Progenitor cell of endocrine pancreas (in vitro differentiated cells): ENCODE measurements around the gene GRXCR2. TPM values are rescaled to one million over a fixed set of nuclear protein-coding genes. Genes with fewer than 3 reads are reported as not detected.
"Not testable (repeated sequence)": the region's sequence is repeated elsewhere in the genome, so short reads cannot be mapped to it uniquely, and the experiment has no call there.

ENCODE experiments used
- DNase-seq: peaks from one replicate; pipeline ENCODE4 v3.0.0; 2021; ENCODE audit warnings: low spot score; ENCODE audit not compliant: unreplicated experiment
- H3K27ac Mint-ChIP-seq: 2 replicates; pipeline ENCODE4 v1.8.0; 2021; ENCODE audit warnings: mild to moderate bottlenecking, moderate library complexity, mixed read lengths
- H3K27me3 Mint-ChIP-seq: 2 replicates; pipeline ENCODE4 v1.8.0; 2021; ENCODE audit warnings: mixed read lengths
- H3K36me3 Mint-ChIP-seq: 2 replicates; pipeline ENCODE4 v1.8.0; 2022; ENCODE audit warnings: mixed read lengths; ENCODE audit not compliant: insufficient read depth
- H3K4me1 Mint-ChIP-seq: 2 replicates; pipeline ENCODE4 v1.8.0; 2021; ENCODE audit warnings: low read depth, mixed read lengths
- H3K4me3 Mint-ChIP-seq: 2 replicates; pipeline ENCODE4 v1.8.0; 2021; ENCODE audit warnings: low read depth, mild to moderate bottlenecking, moderate library complexity, mixed read lengths
- H3K9me3 Mint-ChIP-seq: 2 replicates; pipeline ENCODE4 v1.8.0; 2021; ENCODE audit warnings: low read depth, mixed read lengths
- total RNA-seq: library from RNA; stranded (reverse); gene quantifications from 2 replicates; pipeline ENCODE4 v1.2.1, GENCODE V29; 2021
- TF ChIP-seq, protein P1 (sequence below): fragments of 200-600 bp; sonication (generic); IDR thresholded peaks from one replicate; pipeline ENCODE4 v1.5.0; 2021; ENCODE audit warnings: antibody characterized with exemption, mild to moderate bottlenecking; ENCODE audit not compliant: unreplicated experiment

GRXCR2 gene
- total RNA-seq, 1 donor from 2014 or later, result not detected

- Mint-ChIP-seq H3K9me3 (peaks cover 12% of the 10 kb centered on the region), H3K27me3 (peaks cover 58% of the 10 kb centered on the region), H3K27ac (no peak overlapping the region), H3K4me3 (no peak overlapping the region), H3K4me1 (peaks cover 3% of the 10 kb centered on the region), H3K36me3 (peaks cover 1% of the 10 kb centered on the region)
- TF ChIP-seq, protein P1, sequence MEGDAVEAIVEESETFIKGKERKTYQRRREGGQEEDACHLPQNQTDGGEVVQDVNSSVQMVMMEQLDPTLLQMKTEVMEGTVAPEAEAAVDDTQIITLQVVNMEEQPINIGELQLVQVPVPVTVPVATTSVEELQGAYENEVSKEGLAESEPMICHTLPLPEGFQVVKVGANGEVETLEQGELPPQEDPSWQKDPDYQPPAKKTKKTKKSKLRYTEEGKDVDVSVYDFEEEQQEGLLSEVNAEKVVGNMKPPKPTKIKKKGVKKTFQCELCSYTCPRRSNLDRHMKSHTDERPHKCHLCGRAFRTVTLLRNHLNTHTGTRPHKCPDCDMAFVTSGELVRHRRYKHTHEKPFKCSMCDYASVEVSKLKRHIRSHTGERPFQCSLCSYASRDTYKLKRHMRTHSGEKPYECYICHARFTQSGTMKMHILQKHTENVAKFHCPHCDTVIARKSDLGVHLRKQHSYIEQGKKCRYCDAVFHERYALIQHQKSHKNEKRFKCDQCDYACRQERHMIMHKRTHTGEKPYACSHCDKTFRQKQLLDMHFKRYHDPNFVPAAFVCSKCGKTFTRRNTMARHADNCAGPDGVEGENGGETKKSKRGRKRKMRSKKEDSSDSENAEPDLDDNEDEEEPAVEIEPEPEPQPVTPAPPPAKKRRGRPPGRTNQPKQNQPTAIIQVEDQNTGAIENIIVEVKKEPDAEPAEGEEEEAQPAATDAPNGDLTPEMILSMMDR, result no peak
- no peak for DNase-seq
Observed at GRCh38 chr5:145903867-145904266, 31.1 kb upstream of the GRXCR2 start.

GRCh38 chr5:145903113-145903512 is 30.3 kb upstream of the GRXCR2 start:
- Mint-ChIP-seq H3K36me3 (peaks cover 1% of the 10 kb centered on the region), H3K4me3 (no peak overlapping the region), H3K27ac (no peak overlapping the region), H3K27me3 (peaks cover 50% of the 10 kb centered on the region), H3K4me1 (peaks cover 3% of the 10 kb centered on the region), H3K9me3 (peaks cover 16% of the 10 kb centered on the region)
- TF ChIP-seq, protein P1, result peak; percentile 38
- DNase-seq, result no peak

GRCh38 chr5:145902421-145902820 is 29.6 kb upstream of the GRXCR2 start:
- Mint-ChIP-seq H3K4me1 (peaks cover 3% of the 10 kb centered on the region), H3K9me3 (peaks cover 20% of the 10 kb centered on the region), H3K27me3 (peaks cover 44% of the 10 kb centered on the region), H3K36me3 (peaks cover 1% of the 10 kb centered on the region), H3K27ac (no peak overlapping the region), H3K4me3 (no peak overlapping the region)
- TF ChIP-seq, protein P1, result no peak
- DNase-seq, result no peak

- H3K36me3 Mint-ChIP-seq, result peaks cover 4% of the 10 kb centered on the region
- no peak overlapping the region for H3K27ac Mint-ChIP-seq
- peaks cover 11% of the 10 kb centered on the region for H3K27me3 Mint-ChIP-seq
- DNase-seq, result no peak
- peaks cover 28% of the 10 kb centered on the region for H3K9me3 Mint-ChIP-seq
- TF ChIP-seq, protein P1, result no peak
- H3K4me3 Mint-ChIP-seq, result no peak overlapping the region
- no peaks in the 10 kb centered on the region for H3K4me1 Mint-ChIP-seq
Observed at GRCh38 chr5:145898171-145898570, 25.4 kb upstream of the GRXCR2 start.

GRCh38 chr5:145891378-145891777 is 18.6 kb upstream of the GRXCR2 start:
- H3K36me3 Mint-ChIP-seq, H3K27me3 Mint-ChIP-seq, H3K4me3 Mint-ChIP-seq, H3K27ac Mint-ChIP-seq, H3K4me1 Mint-ChIP-seq, DNase-seq: not testable (repeated sequence)
- peaks cover 22% of the 10 kb centered on the region for H3K9me3 Mint-ChIP-seq

- no peak for DNase-seq
- Mint-ChIP-seq H3K36me3 (no peaks in the 10 kb centered on the region), H3K4me3 (no peak overlapping the region), H3K27me3 (no peaks in the 10 kb centered on the region), H3K4me1 (no peaks in the 10 kb centered on the region), H3K9me3 (peaks cover 17% of the 10 kb centered on the region), H3K27ac (no peak overlapping the region)
- TF ChIP-seq, protein P1, result no peak
Observed at GRCh38 chr5:145889611-145890010, 16.8 kb upstream of the GRXCR2 start.
